GM12864 (cell line): ENCODE measurements around the gene FBXO27.

Experiments
- DNase-seq: peaks from one replicate; pipeline ENCODE4 v3.0.0-alpha.2; 2011; ENCODE audit warnings: low read depth
- H3K4me3 ChIP-seq: 2 replicates; pipeline ENCODE4 v1.5.1; 2011; ENCODE audit warnings: mild to moderate bottlenecking, low read depth, low read length, control low read depth
- TF ChIP-seq, protein P1 (sequence below): IDR thresholded peaks from 2 replicates; pipeline ENCODE4 v1.5.1; 2011; ENCODE audit warnings: low read depth, mild to moderate bottlenecking, moderate library complexity, low read length, control low read depth, inconsistent platforms; ENCODE audit errors: missing control alignments

The FBXO27 gene

DNA sequence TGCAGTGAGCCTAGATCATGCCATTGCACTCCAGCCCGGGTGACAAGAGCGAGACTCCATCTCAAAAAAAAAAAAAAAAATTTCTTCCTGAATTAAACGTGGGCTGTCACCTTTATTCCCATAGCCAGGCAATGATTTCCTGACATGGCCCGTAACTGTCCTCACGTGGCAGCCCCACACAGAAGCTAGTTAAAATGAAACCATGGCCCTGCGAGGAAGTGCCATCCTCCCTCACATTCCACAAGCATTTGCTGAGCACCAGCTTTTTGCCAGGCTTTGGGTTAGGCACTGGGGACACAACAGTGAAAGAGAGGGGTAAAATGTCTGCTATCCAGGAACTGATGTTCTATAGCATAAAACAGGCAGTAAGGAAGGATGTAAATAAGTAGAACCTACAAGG is 13.2 kb upstream of the FBXO27 start:
- H3K4me3 ChIP-seq: no peak overlapping the region
- no peak for DNase-seq
- TF ChIP-seq, protein P1, sequence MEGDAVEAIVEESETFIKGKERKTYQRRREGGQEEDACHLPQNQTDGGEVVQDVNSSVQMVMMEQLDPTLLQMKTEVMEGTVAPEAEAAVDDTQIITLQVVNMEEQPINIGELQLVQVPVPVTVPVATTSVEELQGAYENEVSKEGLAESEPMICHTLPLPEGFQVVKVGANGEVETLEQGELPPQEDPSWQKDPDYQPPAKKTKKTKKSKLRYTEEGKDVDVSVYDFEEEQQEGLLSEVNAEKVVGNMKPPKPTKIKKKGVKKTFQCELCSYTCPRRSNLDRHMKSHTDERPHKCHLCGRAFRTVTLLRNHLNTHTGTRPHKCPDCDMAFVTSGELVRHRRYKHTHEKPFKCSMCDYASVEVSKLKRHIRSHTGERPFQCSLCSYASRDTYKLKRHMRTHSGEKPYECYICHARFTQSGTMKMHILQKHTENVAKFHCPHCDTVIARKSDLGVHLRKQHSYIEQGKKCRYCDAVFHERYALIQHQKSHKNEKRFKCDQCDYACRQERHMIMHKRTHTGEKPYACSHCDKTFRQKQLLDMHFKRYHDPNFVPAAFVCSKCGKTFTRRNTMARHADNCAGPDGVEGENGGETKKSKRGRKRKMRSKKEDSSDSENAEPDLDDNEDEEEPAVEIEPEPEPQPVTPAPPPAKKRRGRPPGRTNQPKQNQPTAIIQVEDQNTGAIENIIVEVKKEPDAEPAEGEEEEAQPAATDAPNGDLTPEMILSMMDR: no peak

- DNase-seq: no peak
- no peak overlapping the region for H3K4me3 ChIP-seq
- TF ChIP-seq, protein P1: no peak
These were observed 5.7 kb upstream of the FBXO27 start for GRCh38 chr19:39038098-39038497.

DNA sequence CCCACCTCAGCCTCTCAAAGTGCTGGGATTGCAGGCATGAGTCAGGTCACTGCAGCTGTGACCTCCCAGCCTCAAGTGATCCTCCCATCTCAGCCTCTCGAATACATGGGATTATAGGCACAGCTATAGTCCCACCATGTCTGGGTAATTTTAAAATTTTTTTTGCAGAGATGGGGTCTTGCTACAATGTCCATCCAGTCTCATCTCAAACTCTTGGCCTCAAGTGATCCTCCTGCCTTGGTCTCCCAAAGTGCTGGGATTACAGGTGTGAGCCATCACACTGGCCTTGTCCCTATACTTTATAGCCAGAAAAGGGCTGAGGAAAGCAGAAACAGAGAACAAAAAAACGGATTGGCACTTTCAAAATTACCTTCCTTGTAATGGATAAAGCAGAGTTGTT is 4.8 kb upstream of the FBXO27 start:
- TF ChIP-seq, protein P1: no peak
- no peak overlapping the region for H3K4me3 ChIP-seq
- DNase-seq: no peak

- no peak overlapping the region for H3K4me3 ChIP-seq
- DNase-seq: no peak
- TF ChIP-seq, protein P1: no peak
These were observed 4.2 kb upstream of the FBXO27 start for GRCh38 chr19:39036581-39036980.

DNA sequence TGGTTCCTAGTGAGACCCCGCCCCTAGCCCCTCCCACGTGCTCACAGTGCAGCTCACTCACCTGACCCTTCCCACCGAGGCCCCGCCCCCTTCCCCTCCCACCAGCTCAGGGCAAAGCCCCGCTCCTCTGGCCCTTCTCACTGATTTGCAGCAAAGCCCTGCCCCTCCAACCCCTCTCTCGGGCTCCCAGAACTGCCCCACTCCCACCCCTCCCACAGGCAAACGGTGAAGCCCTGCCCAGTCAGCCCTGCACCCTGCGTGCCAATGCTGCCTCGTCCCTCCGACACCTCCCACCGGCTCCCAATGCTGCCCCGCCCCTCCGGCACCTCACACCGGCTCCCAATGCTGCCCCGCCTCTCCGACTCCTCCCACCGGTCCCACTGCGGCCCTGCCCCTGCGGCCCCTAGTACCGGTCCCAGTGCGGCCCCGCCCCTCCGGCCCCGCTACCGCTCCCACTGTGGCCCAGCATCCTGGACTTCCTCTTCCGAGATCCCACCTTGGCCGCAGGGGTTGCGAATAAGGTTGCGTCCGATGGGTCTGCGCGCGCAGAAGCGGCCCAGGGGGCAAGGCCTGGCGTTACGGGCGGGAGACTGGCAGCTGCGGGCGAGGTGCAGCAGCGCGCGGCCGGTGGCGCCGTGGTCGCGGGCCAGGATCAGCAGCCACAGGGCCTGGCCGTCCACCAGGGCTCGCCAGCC is 834 bp downstream of the FBXO27 start:
- peak; percentile 76 for DNase-seq
- peak overlapping the region; percentile 47 for H3K4me3 ChIP-seq
- TF ChIP-seq, protein P1: no peak

- peak overlapping the region; percentile 47 for H3K4me3 ChIP-seq
- TF ChIP-seq, protein P1: no peak
- DNase-seq: no peak
These were observed 1.4 kb downstream of the FBXO27 start for GRCh38 chr19:39030854-39031367.

GRCh38 chr19:39024875-39025641 is 7.3 kb downstream of the FBXO27 start:
- TF ChIP-seq, protein P1: no peak

More at GRCh38 chr19:39024875-39025641, 7.3 kb downstream of the FBXO27 start:
- DNase-seq: no peak
- H3K4me3 ChIP-seq: no peak overlapping the region
